HepG2 (cell line): ENCODE data around the gene CEP250. TPM values are rescaled to one million over a fixed set of nuclear protein-coding genes. Genes with fewer than 3 reads are reported as not detected.

Experiments used
- ARID5B ChIP-seq: IDR thresholded peaks from 2 replicates; pipeline ENCODE4 v1.4.0; 2020; ENCODE audit warnings: mild to moderate bottlenecking, missing genetic modification reagents
- EEA1 ChIP-seq: sonication (generic); formaldehyde crosslinking; IDR thresholded peaks from 2 replicates; pipeline ENCODE4 v1.5.1; 2020; ENCODE audit warnings: mild to moderate bottlenecking, missing genetic modification reagents, borderline replicate concordance
- GLI4 ChIP-seq: sonication (generic); formaldehyde crosslinking; IDR thresholded peaks from 2 replicates; pipeline ENCODE4 v1.5.1; 2020; ENCODE audit warnings: missing genetic modification reagents, mild to moderate bottlenecking, moderate library complexity, borderline replicate concordance
- HDAC2 ChIP-seq: sonication (generic); formaldehyde crosslinking; IDR thresholded peaks from 2 replicates; pipeline ENCODE4 v1.4.0; 2020; ENCODE audit warnings: missing genetic modification reagents
- HIVEP1 ChIP-seq: sonication (generic); formaldehyde crosslinking; IDR thresholded peaks from 2 replicates; pipeline ENCODE4 v1.4.0; 2020; ENCODE audit warnings: mild to moderate bottlenecking, missing genetic modification reagents
- HMG20B ChIP-seq: conservative IDR thresholded peaks from 2 replicates; pipeline ENCODE4 v1.6.1; 2016; ENCODE audit warnings: missing genetic modification reagents, missing compliant biosample characterization
- KAT7 ChIP-seq: IDR thresholded peaks from 2 replicates; pipeline ENCODE4 v1.6.1; 2018; ENCODE audit warnings: borderline replicate concordance, missing compliant biosample characterization
- KMT2B ChIP-seq: IDR thresholded peaks from 2 replicates; pipeline ENCODE4 v1.6.1; 2016; ENCODE audit warnings: missing genetic modification reagents, missing compliant biosample characterization
- MIER3 ChIP-seq: IDR thresholded peaks from 2 replicates; pipeline ENCODE4 v1.6.1; 2016; ENCODE audit warnings: missing compliant biosample characterization, borderline replicate concordance
- PPARG ChIP-seq: conservative IDR thresholded peaks from 2 replicates; pipeline ENCODE4 v1.6.1; 2016; ENCODE audit warnings: missing biosample characterization, missing genetic modification reagents
- ZBTB14 ChIP-seq: sonication (generic); formaldehyde crosslinking; IDR thresholded peaks from 2 replicates; pipeline ENCODE4 v1.4.0; 2020; ENCODE audit warnings: missing genetic modification reagents
- ZBTB26 ChIP-seq: IDR thresholded peaks from 2 replicates; pipeline ENCODE4 v1.6.1; 2016; ENCODE audit warnings: missing compliant biosample characterization, missing genetic modification reagents, borderline replicate concordance
- ZFX ChIP-seq: sonication (generic); formaldehyde crosslinking; IDR thresholded peaks from 2 replicates; pipeline ENCODE4 v1.4.0; 2020; ENCODE audit warnings: mild to moderate bottlenecking, low read depth, missing genetic modification reagents, moderate library complexity
- ZNF362 ChIP-seq: sonication (generic); formaldehyde crosslinking; IDR thresholded peaks from 2 replicates; pipeline ENCODE4 v1.4.0; 2020; ENCODE audit warnings: missing genetic modification reagents, mild to moderate bottlenecking, borderline replicate concordance
- ZNF792 ChIP-seq: IDR thresholded peaks from 2 replicates; pipeline ENCODE4 v1.6.1; 2016
- ZSCAN22 ChIP-seq: sonication (generic); formaldehyde crosslinking; IDR thresholded peaks from 2 replicates; pipeline ENCODE4 v1.4.0; 2020; ENCODE audit warnings: mild to moderate bottlenecking, missing genetic modification reagents
- polyA plus RNA-seq, 8 experiments: library from polyadenylated mRNA; depleted of rRNA in 3 of 8; stranded (reverse) in 7 of 8; unstranded in 1 of 8; fragments of >200 nt; fragmentation: Illumina TruSeq in 4 of 8; extraction: Trizol in 4 of 8; gene quantifications; 2 replicates each; pipeline versions ENCODE4 v1.2.1 to v1.2.3, GENCODE V29; 2011 to 2016; ENCODE audit warnings: low read depth in 4 of 8, missing spikeins in 1 of 8, mixed read lengths in 1 of 8; ENCODE audit not compliant: insufficient read depth in 1 of 8
- total RNA-seq, 5 experiments: library from RNA; depleted of rRNA; stranded (reverse); fragments of >200 nt; fragmentation: Illumina TruSeq; extraction: Trizol; gene quantifications; 2 replicates each; pipeline ENCODE4 v1.2.3, GENCODE V29; 2016; ENCODE audit warnings: low read depth in 1 of 5
- TF ChIP-seq, protein P1 (sequence below): sonication (generic); formaldehyde crosslinking; IDR thresholded peaks from 2 replicates; pipeline ENCODE4 v1.4.0; 2020; ENCODE audit warnings: missing genetic modification reagents, low read depth, mild to moderate bottlenecking, borderline replicate concordance

The CEP250 gene
- total and polyA plus RNA-seq, 2 of the 13 experiments (the other 11 are each of a cell fraction or from before 2014, with no cell fraction given): 28.8 to 55.3 TPM

DNA sequence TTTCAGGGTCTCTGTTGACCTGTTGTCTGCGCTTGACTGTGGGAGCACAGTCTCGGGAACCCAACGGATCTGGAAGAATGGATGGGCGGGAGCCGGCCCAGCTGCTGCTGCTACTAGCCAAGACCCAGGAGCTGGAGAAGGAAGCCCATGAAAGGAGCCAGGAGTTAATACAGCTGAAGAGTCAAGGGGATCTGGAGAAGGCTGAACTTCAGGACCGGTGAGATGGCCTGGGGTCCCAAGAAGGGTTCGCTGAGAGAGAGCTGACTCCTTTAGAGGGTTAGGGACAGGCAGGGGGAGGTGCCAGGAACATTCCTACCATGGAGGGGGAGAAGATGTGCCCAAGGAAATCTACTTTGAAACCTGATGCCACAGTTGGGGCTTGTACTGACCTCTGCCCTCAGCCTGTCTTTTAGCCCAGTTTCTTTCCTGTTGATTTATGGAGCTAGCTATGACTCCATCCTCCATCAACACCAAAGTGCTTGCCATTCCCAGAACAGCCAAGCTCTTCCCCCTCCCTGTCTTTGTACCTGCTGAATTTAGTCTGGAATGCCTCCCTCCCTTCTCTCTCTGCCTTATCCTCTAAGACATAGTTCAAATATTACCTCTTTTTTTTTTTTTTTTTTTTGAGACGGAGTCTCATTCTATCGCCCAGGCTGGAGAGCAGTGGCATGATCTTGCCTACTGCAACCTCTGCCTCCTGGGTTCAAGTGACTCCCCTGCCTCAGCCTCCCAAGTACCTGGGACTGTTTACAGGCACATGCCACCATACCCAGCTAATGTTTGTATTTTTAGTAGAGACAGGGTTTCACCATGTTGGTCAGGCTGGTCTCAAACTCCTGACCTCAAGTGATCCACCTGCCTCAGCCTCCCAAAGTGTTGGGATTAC is 12.2 kb downstream of the CEP250 start (continued):
- peak; percentile 93; the same call in 1 of the 2 replicates for TF ChIP-seq MIER3 (CRISPR knock-in tag)
- no peak for TF ChIP-seq HIVEP1
- TF ChIP-seq, protein P1, sequence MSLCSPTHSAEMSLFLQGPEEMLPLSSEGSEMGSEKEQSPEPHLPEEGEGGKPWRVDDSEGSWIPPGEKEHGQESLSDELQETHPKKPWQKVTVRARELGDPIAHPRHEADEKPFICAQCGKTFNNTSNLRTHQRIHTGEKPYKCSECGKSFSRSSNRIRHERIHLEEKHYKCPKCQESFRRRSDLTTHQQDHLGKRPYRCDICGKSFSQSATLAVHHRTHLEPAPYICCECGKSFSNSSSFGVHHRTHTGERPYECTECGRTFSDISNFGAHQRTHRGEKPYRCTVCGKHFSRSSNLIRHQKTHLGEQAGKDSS (CRISPR knock-in tag): peak; percentile 75
- TF ChIP-seq GLI4 (CRISPR knock-in tag): peak; percentile 38; the same call in 1 of the 2 replicates
- peak; percentile 93 for TF ChIP-seq ARID5B (CRISPR knock-in tag)
- no peak for TF ChIP-seq EEA1 (CRISPR knock-in tag)
- TF ChIP-seq ZSCAN22 (CRISPR knock-in tag): peak; percentile 53; the same call in 1 of the 2 replicates
- TF ChIP-seq HDAC2 (CRISPR knock-in tag): peak; percentile 89
- TF ChIP-seq HMG20B (CRISPR knock-in tag): peak; percentile 78; the same call in 1 of the 2 replicates
- peak; percentile 75; the same call in 1 of the 2 replicates for TF ChIP-seq ZNF792 (CRISPR knock-in tag)
- peak; percentile 80; the same call in 1 of the 2 replicates for TF ChIP-seq KAT7 (CRISPR knock-in tag)
- peak; percentile 57; the same call in 1 of the 2 replicates for TF ChIP-seq ZFX (CRISPR knock-in tag)
- TF ChIP-seq PPARG (CRISPR knock-in tag): peak; percentile 98
- TF ChIP-seq ZNF362: peak; percentile 46; the same call in 1 of the 2 replicates
- TF ChIP-seq ZBTB26 (CRISPR knock-in tag): peak; percentile 40; the same call in 1 of the 2 replicates
- TF ChIP-seq KMT2B (CRISPR knock-in tag): peak; percentile 50; the same call in 1 of the 2 replicates
- no peak for TF ChIP-seq ZBTB14 (CRISPR knock-in tag)
